ENCODE results near the gene CXXC4.

Gene CXXC4

DNA sequence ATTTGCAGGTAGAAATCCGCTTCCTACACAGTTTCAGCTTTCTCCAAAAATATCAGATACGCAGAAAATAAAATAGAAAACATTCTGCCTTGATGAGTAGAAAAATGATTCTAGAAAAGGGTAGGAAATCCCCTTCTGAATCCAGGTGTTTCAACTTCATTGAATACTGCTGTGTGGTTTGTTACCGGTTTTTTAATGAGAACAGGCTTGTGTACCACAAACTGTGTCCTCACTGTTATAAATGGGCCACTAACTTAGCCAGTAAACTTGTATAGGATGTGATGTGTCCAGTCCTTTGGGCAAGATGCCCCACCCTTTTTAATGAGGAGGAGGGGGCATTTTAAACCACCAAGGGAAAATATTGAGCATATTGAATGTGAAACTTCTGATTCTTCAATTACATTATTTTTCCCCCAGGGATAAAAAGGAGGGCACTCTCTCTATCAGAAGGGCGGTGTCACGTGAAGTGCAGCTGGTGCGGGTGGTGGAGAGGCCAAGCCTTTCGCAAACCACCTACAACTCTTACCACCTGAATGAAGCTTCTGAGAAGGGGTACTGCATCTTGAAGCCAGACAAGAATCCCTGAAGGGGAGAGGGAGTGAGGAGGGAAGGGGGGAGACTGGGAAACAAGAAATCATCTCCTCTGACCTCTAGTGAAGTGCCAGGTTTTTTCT, 4.5 kb downstream of the CXXC4 start:
- no peak for DNase-seq (ENCODE audit: low read depth in 4 of 4, low spot score in 1 of 4)

DNA sequence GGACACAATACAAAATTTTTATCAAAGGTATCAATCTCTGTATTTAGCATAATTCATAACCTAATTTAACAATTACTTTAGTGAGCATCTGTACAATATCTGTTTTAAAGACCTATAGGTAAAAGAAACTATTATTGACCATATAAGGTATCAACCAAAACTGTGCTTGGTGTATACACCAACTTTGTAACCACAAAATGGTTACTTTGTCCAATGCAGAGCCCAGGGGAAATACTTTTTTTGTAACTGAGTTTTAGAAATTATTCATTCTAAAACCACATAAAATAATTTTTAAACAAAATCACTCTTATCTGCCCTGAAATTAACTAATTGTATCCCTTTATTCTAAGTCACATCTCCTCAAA, 5.0 kb downstream of the CXXC4 start:
- DNase-seq (ENCODE audit: low read depth in 4 of 4, low spot score in 1 of 4), result no peak

DNA sequence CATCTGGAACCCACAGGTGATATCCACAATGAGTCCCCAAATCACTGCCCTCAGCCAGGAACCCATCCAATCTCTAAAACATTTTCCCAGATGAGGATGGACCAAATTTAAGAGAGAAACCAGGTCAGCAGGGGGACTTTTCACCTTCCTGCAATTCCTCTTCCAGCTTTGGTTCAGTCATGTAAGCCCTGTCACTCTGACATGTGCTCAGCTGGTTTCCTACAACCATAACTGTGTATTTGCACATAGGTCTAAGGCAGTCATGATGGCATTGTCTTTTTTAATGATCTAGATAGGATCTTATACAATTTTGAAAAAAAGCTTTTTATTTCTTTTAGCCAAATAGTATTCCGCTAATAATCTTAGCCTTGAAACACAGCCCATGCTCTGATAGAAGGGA, 6.5 kb downstream of the CXXC4 start:
- DNase-seq (ENCODE audit: low read depth in 4 of 4, low spot score in 1 of 4), result no peak

DNA sequence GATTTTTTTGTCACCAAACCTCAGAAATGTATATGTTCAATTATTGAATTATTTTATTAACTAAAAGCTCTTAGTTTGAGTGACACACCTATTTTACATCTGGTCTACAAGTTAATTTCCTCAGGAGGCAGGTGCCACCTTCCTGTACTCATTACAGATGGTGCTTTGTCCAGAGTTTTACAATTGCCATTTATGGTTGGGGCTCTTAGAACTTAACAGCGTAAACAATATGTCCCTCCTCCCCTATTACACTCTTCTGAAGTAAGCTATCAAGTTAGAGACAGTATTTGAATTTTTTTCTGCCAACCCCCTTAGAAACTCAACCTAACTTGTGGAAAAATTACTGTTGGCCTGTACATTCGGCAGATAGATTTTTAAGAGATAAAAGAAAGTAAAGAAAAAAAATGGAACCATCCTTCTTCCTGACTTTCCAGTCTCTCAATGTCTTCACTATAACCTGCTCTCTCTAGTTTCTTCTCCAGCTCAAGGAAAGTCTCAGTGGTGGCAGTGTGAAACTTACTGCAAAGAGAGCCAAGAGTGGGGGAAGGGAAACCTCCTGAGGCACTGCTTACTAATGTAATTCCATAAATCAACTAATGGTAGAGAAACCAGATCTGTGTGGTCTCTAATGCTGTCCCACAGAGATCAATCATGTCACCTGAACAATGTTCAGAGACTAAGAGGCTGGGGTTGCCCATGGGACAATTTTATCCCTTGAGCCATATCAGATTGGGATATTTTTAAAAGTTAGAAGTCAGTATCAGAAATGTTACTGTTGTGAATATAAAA, 7.8 kb downstream of the CXXC4 start:
- DNase-seq (ENCODE audit: low read depth in 4 of 4, low spot score in 1 of 4), result no peak

DNA sequence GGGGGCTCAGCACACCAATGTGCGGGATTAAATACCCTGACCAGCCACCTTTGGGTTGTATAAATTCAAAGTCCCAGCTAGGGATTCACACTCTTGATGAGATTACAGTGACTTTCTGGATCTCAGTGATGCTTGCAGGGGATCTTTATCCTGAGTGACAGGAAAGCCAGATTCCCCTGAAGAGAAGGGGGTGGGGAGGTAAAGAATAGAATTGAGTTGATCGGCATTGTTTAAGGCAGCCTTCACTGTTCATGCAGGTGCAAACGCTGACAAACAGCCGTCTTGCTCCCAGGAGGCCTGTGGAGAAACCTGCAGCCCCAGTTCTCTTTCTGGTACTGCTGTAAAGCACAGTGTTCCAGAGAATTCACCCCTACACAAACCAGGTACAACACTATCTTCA, 19.0 kb downstream of the CXXC4 start:
- DNase-seq (ENCODE audit: low read depth in 4 of 4, low spot score in 1 of 4), result no peak

DNA sequence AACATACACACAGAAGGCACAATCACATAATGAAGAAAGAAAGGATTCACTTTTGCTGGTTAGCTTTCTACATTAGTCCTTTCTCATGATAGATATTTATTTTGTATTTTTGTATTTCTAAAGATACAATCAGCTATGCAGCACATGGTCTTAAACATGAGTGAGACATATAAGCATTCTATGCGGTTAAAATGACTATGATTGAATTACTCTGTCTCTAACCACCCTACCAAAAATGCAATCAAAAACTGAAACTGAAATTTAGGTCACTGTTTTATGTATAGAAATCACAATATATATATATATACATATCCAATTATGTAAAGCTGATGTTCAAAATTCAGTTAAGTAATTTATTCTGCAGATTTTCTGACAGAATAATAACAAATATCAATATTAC, 21.9 kb downstream of the CXXC4 start:
- DNase-seq (ENCODE audit: low read depth in 4 of 4, low spot score in 1 of 4), result no peak

DNA sequence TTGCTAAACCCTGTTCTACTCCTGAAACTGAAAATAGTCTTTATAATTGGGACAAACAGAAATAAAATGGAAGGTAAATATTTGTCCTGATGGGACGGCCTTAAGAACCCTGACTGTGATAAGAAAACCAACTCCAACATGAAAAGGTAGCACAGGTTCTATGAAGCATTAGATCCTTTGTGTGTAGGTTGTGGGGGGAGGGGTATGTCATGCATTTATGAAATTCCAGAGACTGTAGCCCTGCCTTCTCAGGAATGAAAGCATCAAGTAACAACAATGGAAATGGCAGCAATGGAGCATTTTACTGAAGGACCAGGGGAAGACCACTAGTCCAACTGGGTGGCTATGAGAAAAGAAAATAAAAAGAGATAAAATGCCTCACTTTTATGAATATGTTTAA, 23.9 kb downstream of the CXXC4 start:
- no peak for DNase-seq (ENCODE audit: low read depth in 4 of 4, low spot score in 1 of 4)

DNA sequence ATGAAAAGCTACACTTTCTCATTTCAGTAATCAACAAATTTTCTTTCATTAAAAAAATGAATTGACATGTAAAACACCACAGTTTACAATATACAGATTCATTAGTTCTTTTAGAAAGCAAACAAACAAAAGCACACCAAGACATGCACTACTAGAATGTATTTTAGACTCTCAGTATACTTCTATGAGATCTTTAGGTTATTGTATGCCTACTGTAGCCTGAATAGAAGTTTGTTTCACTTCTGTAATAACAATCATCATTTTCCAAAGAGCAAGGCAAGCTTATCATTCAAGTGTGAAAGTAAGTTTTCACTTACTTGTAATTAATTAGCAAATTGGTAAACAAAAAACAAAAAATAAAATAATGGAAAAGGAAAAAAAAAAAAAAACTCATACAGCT, 24.9 kb downstream of the CXXC4 start:
- DNase-seq (ENCODE audit: low read depth in 4 of 4, low spot score in 1 of 4), result no peak

DNA sequence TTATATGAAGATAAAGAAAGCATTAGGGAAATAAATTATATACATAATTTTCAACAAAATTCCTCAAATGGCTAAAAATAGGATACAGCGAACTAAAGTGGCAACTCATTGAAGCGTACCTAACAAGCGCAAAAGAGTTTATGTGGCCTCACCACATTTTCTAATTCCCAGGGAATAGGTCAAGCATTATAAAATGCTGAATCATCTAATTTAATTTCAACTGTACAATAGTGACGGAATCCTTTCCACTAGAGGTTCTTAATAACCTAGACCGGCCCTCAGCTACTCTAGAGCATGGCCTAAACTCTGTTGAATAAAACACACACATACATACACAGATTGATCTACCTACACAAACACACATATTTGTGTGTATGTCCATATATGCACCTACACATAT, 29.1 kb downstream of the CXXC4 start:
- DNase-seq (ENCODE audit: low read depth in 4 of 4, low spot score in 1 of 4), result no peak

DNA sequence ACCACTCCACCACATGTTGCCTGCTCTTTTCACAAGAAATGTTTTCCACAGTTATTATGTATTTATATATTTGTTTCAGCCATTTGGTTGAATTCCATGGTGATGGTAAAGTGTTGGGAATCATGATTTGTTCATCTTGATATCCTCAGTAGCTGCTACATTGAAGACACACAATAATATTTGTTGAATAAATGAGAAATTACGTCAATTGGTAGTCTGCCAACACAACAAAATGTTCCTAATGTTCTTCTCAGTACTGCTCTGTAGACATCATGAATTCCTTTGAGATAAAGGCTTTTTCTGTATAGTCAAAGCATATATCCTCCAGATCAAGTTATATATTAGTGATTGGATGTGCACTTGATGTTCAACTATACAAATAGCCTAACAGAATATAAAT, 29.5 kb downstream of the CXXC4 start:
- no peak for DNase-seq (ENCODE audit: low read depth in 4 of 4, low spot score in 1 of 4)

DNA sequence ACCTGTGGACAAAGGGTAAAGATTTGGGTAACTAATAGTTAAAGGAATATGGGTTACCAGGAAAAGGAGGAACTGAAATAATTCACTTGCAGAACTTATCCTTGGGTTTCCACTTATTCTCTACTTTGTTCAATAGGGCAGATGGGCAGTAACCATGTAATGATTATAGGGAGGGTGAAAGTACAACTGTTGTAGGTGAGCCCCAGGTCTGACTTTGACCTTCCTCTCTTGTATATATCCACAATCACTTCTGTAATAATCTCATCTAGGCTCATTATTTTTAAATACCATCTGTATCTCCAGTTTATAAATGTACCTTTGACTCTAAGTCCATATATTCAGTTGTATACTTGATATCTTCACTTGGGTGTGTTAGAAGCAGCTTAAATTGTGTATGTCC, 32.1 kb downstream of the CXXC4 start:
- DNase-seq (ENCODE audit: low read depth in 4 of 4, low spot score in 1 of 4), result no peak

DNA sequence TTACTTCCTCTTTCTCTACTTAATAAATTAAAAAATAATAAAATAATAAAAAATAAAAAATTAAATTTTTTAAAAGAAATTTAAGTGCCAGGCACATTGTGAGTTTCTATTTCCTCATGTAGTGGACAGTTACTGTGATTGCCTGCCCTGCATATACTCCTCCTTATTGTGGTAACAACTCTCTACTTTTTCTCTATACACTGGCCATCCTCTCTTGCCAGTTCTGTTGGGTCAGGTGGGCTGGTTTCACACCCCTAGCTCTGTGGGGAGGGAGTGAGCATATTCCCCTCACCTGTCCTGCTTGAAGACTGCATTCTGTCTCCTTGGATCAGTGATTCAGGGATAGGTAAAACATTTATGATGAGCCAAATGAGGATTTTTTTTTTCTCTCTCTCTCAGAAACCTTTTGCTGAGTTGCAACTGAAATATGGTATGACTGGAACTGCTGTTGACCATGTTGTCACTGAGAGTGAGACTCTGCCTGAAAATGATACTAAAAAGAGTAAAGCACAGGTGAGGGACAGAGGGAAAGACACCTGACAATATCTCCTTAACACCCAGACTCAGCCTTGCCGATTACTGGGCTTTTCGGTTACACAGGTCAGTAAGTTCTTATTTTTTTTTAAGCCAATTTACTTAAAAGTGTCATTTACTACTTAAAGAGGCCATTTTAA, 37.2 kb downstream of the CXXC4 start:
- DNase-seq (ENCODE audit: low read depth in 4 of 4, low spot score in 1 of 4), result no peak

DNA sequence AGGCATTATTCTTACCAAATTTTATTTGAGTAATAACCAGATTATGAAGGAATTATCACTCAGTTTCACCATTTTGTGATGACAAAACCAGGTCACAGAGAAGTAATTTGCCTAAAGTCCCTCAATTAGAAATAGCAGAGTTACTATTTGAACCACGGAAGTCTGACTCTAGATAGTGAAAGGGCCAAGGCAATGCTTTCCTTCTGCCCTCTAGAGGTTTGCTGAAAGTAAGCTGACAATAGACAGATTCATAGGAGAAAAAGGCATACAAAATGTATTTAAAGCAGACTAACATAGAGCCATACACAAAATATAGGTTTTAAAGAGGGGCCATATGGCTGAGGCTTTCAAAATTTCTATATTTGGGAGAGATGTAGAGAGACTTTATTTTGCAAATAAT, 43.1 kb downstream of the CXXC4 start:
- DNase-seq (ENCODE audit: low read depth in 4 of 4, low spot score in 1 of 4), result no peak

DNA sequence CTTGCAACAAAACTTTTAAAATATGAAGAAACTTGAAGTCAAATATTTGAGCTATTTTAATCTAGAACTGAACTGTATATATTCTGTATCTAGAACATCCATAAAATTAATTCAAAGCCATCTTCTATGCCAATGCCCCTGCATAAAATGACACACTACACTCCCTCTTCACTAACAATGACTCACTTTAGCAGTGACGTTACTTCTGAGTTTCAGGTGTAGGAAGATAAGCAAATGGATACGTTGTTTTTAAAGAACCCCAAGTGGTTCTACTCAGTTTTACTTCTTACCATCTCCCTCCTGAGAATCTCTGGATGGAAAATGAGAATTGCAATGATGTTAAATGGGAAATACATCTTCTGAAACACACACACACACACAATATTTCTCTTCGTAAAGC, 45.2 kb downstream of the CXXC4 start:
- DNase-seq (ENCODE audit: low read depth in 4 of 4, low spot score in 1 of 4), result no peak

DNA sequence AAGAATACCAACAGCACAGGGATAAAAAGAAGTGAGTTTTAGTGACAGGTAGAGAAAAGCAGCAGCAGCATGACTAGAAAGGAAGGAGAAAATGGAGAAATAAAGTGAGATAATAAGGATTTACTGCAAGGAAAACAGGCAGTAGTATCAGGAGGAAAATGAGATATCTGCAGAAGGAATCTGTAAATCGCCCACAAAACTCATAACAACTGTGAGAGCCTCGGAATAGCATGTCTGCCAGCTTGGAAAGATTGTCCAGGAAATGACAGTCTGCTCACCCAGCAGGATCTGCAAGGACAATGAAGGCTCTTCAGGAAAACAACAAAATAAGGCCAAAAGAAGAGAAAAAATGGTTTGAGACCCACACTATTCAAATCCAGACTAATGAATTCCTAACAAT, 47.4 kb downstream of the CXXC4 start:
- DNase-seq (ENCODE audit: low read depth in 4 of 4, low spot score in 1 of 4), result no peak

DNA sequence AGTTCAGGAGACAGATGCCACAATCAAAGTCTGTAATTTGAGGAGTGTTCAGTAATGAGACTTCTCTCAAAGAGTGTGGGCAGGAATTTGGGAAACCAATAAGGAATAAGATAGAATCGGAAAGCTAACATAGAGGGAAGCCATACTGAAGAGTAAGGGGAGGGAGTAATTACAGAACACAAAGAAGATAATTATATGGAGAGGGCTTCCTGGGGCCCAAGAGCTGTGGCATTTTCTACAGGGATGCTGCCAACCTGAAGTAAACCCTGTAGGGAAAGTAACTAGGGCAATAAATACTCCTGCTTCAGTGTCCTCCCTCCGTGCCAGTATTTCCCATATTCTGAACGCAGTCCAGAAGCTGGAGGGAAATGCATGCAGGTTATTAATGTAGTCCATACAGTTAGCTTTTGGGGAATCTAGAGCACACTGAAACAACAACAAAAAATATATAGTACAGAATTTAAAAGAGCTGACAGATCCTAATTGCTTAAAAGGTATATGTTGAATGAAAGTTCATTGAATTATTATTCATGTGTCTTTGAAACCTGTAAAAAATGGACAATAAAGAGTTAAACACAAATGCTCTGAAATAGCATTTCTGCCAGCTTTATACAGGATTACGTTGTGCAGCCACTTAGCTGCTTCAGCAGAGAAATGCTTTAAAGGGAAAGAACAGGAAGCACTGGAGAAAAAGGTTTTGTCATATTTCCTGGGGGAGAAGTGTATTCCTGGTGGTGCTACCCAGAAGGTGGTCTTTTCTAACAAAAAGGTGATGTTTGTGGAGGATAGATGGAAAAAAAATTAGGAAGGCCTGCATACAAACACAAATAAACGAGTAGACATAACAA, 48.0 kb downstream of the CXXC4 start:
- no peak for DNase-seq (ENCODE audit: low read depth in 4 of 4, low spot score in 1 of 4)

DNA sequence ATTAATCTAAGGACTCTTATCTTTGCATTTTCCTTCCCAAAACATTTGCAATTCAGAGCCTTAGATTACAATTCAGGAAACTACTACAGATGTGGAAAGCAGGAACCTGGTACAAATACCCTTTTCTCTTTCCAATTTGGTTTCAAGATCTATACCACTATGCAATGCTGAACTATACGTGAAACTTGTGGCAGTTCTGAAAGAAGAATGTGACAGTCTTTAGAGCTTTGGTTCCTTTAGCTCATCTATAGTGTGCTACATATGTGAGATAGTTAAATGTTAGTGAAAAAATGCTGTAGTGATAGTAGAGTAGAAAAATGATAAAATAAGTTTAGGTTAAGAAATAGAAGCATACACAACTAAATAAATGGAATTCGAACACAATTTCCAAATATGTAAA, 50.0 kb downstream of the CXXC4 start:
- no peak for DNase-seq (ENCODE audit: low read depth in 4 of 4, low spot score in 1 of 4)

DNA sequence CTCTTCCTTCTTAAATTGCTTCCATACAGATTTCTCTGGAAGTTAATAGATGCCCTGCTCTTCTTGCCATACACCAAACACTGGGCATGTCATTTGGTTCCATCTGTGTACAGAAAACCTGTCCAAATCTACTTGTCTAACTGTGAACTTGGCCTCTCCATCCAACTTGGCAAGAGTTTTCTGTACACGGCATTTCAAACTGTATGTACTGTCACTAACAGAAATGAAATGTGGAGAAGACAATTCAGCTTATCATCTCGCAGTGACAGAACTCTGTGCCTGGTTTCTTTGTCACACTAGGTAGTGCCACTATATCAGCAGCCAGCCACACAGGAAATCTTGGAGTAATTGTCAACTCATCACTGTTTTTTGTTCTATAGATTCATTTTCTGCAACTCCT, 58.2 kb downstream of the CXXC4 start:
- no peak for DNase-seq (ENCODE audit: low read depth in 4 of 4, low spot score in 1 of 4)

DNA sequence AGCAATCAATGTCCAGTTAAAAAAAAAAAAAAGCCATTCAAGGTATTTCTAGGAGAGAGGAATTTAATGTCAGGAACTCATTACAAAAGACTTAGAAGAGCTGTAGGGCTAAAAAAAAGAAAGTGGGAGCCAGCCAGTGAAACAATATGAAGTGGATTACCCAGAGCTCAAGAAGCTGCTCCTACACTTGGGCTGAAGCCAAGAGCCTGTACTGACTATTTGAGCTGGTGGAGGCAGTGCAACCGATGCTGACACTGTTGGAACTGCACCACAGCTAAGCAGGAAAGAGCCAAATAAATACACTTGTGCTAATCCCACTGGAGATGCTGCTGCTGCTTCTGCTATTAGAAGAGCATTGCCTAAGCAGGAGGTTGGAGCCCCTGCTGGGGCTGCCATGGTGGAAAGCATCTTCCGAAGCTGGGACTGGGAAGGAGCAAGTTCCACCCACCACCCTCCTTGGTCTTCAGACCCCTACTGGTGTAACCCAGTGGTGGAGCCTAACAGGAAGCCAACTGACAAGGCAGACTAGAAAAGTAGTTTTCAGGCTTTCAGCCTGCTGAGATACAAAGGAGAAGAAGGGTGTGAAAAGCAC, 65.4 kb downstream of the CXXC4 start:
- DNase-seq (ENCODE audit: low read depth in 4 of 4, low spot score in 1 of 4), result no peak

DNA sequence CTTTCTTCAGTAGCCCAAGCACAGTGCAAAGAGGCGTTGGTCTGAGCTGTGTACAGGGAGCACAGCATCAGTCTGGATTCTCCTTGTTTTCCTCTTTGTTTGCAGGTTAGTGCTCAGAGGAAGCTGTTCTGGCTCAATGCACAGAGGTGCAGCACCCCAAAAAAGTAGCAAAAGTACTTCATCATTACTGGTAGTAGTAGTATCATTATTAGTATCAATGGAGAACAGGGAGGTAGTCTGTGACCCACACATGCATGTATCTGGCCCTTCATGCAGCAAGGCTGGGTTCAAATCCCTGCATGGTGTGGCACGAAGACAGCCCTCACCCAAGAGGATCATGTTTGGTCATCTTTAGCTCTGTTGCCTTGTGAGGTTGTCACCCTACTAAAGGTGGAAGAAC, 68.7 kb downstream of the CXXC4 start:
- DNase-seq (ENCODE audit: low read depth in 4 of 4, low spot score in 1 of 4), result no peak

DNA sequence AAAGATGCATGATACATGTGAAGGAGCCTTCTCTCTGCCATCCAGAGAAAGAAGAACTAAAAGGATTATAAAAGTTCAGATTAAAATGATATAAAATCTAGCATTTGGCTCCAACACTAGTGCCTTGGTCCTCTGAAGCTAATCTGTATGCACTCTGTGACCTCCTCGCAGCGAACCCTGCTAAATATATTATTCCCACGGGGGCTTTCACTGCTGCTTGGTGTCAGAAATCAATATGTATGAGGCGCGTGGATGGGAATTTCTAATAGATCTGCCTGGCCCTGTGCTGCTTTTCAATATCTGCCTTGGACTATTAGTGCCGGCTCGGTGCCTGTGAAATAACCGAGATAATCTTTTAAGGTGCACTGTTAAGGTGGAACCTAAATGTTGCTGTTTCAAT, 69.7 kb downstream of the CXXC4 start:
- no peak for DNase-seq (ENCODE audit: low read depth in 4 of 4, low spot score in 1 of 4)

Measured in stimulated activated CD4-positive, alpha-beta T cell treated with anti-CD3 and anti-CD28 coated beads, Interleukin-1b, Interleukin-23, amount 100 ng/mL, for 24 hours (primary cell).